ENCODE measurements around the gene CEACAM19.
"Not testable (repeated sequence)": the region's sequence is repeated elsewhere in the genome, so short reads cannot be mapped to it uniquely, and the experiment has no call there.

CEACAM19 gene, protein sequence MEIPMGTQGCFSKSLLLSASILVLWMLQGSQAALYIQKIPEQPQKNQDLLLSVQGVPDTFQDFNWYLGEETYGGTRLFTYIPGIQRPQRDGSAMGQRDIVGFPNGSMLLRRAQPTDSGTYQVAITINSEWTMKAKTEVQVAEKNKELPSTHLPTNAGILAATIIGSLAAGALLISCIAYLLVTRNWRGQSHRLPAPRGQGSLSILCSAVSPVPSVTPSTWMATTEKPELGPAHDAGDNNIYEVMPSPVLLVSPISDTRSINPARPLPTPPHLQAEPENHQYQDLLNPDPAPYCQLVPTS

DNA sequence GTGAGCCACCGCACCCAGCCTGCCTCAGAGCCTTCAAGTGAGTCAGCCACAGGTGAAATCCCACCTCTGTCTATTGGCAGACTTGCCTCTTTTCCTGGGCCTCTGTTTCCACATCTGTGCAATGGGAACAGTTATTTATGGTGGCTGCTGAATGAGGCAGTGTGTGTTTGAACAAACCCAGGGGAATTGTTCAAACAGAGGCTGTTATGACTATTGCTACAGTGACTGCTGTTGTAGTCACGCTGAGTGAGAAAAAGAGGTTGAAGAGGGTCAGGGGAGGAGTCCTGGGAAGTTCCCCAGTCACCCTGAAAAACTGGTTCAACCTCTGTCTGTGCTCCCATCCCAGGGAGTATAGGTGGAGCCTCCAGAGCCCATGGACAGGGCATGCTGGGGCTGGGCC lies at the start of gene CEACAM19:
CEACAM19 (plus strand) TSS at position 83 of the 400 bp plus-strand sequence. CDS start 450 bp downstream, outside the sequence.
- no peak for DNase-seq (ENCODE audit: low spot score)

DNA sequence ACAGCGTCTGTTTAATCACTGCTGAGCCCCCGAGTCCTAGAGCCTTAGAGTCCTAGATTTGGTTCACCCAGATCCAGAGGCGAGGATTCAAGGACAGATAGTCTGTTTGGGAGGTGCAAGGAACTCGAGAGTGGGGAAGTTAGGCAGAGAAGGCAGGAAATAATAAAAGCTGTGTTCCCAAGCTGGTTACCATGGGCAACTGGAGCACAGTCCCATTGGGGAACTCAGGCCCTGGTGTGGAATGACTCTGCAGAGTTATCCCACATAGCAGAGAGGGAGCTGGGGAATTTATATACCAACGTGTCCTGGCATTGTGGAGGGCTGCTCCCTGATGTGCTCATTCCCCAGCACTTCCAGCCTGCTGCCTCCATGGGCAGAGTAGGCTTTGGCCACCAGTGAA lies 48.2 kb upstream of the CEACAM19 start:
- DNase-seq (ENCODE audit: low spot score): no peak

DNA sequence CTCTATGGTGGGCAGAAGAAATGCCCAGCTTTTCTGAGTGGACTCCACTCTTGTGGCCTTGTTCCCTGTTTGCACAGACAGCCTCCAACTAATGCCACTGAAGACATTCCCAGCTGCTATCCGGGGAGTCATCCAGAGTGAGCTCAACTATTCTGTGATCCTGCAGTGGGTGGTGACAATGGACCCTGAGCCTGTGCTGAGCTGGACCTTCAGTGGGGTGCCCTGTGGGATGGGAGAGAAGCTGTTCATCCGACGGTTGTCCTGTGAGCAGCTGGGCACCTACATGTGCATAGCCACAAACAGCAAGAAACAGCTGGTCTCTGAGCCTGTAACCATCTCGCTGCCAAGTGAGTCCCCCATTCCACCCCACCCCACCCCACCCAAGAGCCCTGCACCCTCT lies 47.7 kb upstream of the CEACAM19 start:
- DNase-seq (ENCODE audit: low spot score): no peak

DNA sequence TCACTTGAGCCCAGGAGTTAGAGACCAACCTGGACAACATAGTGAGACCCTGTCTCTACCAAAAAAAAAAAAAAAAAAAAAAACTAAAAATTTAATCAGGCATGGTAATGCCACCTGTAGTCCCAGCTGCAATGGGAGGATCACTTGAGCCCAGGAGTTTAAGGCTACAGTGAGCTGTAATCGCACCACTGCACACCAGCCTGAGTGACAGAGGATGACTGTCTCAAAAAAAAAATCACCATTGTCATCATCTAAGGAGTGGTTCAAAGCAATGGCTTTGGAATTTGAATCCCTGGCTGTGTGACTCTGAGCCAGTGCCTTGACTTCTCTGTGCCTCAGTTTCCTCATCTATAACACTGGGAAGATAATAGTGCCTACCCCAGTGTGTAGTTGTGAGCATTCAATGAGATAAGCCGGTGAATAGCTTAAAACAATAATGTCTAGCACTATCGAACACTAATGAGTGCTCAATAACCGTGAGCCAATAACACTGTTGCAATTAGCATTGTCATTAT lies 46.4 kb upstream of the CEACAM19 start:
- no peak for DNase-seq (ENCODE audit: low spot score)

DNA sequence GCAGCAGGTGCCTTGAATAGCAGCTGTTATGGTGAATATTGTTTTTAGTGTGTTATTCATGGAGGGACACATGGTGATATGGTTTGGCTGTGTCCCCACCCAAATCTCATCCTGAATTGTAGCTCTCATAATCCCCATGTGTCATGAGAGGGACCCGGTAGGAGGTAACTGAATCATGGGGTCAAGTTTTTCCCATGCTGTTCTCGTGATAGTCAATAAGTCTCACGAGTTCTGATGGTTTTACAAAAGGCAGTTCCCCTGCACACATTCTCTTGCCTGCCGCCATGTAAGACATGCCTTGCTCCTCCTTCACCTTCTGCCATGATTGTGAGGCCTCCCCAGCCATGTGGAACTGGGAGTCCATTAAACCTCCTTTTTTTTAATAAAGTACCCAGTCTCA lies 45.6 kb upstream of the CEACAM19 start:
- not testable (repeated sequence) for DNase-seq (ENCODE audit: low spot score)

DNA sequence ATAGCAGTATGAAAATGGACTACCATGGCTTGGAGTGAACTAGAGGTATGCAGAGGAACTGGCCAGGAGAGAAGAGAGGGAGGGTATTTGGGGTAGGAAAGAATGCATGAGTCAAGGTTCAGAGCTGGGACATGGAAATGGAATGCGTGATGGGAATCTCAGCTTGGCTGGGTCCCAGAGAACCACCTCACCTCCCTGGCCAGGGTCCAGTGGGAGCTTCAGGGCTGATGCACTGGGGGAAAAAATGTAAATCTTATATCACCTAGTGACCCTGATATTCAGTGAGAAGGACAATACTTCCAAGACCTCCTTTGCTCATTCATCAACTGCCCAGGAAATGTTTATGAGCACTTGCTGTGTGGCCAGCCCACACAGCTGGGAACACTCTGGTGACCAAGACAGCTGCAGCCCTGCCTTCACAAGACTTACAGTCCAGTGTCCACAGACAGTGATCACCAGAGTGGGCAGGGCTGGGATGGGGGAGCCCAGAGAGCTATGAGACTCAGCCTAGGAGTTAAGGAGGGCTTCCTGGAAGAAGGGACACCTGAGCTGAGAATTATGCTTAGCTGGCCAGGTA lies 45.1 kb upstream of the CEACAM19 start:
- DNase-seq (ENCODE audit: low spot score): peak; percentile 46

DNA sequence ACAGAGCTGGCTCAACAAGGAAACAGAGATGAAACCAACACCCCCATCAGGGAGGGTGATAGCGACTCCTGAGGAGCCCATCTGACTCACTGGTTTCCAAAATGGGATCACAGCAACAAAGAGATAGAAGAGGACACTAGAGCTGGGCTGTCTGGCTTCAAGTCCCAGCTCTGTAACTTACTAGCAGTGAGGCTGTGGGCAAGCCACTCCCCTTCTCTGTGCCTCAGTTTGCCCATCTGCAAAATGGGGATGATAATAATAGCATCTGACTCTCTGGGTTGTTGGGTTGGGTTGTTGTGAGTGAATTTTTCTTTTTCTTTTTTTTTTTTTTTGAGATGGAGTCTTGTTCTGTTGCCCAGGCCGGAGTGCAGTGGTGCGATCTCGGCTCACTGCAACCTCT lies 43.7 kb upstream of the CEACAM19 start:
- DNase-seq (ENCODE audit: low spot score): no peak

DNA sequence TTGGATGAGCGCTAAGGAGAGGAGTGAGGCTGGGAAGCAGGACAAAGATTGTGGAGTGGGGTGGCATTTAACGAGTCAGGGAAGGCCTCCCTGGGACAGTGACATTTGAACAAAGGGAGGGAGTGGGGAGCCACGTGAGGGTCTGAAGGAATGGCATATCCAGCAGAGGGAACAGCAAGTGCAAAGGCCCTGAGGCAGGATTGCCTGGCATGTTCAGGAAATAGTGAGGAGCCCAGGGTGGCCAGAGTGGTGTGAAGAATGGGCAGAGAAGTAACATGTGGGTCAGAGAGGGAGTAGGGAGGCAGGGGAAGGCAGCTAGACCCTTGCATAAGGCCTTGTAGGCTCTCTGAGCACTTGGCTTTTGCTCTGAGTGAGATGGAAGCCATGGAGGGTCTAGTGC lies 42.5 kb upstream of the CEACAM19 start:
- DNase-seq (ENCODE audit: low spot score): no peak

DNA sequence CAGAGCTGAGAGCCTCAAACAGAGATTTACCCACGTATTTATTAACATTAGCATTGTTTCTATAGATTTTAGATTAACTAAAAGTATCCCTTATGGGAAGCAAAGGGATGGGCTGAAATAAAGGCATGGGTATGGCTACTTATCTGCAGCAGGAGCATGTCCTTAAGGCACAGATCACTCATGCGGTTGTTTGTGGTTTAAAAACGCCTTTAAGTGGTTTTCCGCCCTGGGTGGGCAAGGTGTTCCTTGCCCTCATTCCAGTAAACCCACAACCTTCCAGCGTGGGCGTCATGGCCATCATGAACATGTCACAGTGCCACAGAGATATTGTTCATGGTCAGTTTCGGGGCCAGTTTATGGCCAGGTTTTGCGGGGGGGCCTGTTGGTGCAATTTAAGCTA lies 39.7 kb upstream of the CEACAM19 start:
- DNase-seq (ENCODE audit: low spot score): not testable (repeated sequence)

DNA sequence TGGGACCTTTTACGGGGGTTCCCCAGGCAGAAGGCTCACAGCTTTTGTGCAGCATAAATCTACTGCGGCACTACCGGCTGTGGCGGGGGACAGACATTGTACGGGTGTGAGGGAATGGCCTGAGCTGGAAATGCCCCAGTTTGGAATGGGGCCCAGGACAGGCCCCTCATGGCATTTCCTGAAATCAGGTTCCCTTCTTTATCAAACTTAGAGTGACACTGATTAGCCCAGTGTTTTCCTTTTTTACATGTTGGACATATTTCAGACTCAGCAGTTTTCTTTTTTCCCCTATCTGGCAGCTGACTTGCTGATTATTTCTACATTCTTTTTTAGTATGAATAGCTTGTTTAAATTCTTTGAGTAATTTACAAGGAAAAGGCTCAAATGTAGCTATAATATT lies 37.2 kb upstream of the CEACAM19 start:
- not testable (repeated sequence) for DNase-seq (ENCODE audit: low spot score)

DNA sequence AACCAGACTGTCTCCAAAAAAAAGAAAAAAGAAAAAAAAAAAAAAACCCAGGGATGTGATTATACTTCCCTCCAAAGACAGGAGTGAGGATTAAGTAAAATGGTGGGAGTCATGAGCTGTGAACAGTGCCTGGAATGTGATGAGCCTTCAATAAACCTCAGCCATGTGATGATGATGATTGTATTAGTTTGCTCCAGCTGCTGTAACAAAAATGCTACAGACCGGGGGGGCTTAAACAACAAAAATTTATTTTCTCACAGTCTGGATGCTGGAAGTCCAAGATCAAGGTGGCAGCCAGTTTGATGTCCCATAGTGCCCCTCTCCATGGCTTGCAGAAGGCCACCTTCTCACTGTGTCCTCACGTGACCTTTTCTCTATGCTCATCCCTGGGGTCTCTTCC lies 36.5 kb upstream of the CEACAM19 start:
- DNase-seq (ENCODE audit: low spot score): no peak

DNA sequence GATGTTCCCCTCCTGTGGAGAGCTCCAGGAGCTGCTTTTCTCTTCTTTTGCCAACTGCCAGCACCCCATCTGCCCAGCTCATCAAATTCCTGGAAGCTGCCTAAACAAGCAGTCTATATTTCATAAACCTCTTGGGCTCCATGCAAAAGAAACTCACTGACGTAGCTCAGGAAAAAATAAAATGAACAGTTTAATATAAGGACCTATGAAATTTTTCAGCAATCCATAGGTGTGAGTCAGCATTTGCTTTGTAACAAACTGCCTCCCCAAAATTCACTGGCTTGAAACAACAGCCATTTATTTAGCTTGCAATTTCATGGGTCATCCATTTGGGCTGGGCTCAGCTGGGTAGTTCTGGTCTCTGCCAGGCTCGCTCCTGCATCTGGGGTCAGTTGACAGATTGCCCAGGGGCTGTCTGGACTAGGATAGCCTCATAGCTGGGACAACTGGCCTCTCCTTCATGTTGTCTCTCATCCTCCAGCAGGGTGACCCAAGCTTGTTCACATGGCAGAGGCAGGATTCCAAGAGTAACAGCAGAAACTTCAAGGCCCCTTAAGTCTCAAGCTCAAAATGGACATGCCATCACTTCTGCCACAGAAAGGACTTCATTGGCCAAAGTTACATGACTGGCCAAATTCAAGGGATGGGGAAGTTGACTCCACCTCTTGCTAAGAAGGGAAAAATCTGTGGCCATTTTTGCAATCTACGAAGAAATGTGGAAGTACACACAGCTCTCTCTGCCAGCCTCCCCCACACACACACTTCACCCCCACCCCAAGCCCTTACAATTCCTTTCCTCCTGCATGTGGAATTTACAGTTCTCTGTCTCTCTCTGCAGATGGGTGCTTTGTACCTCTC lies 35.5 kb upstream of the CEACAM19 start:
- no peak for DNase-seq (ENCODE audit: low spot score)

DNA sequence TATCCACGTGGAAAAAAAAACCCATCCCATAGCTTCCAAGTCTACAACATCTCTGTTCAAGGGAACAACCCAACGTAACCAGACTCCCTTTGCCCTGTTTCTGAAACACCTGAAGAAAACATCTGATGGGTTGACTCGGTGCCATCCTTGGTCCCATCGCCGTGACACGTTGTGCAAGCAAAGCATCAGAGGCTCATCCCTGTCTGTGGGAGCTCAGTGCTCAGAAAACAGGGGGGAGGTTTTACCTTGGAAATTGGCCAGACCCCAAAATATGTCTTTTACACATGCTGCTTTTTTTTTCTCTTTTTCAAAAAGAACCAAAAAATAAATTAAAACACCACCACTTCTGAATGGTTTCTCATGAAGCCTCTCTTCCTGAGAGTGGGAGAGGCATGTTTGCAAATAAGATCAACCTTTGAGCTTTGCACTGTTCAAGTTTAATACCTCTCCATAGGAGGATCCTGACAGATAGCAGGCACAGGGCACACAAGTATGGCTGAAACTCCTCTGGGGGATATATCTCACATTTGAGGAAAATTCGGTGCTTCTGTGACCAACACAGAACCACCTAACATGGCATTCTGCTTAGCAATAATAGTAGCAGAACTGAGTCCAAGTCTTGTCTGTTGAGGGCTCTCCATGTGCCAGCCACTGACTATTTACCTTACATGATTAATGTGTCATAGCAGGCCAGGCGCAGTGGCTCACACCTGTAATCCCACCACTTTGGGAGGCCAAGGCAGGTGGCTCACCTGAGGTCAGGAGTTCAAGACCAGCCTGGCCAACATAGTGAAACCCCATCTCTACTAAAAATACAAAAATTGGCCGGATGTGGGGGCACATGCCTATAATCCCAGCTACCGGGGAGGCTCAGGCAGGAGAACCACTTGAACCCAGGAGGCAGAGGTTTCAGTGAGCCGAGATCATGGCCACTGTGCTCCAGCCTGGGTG lies 34.6 kb upstream of the CEACAM19 start:
- no peak for DNase-seq (ENCODE audit: low spot score)

DNA sequence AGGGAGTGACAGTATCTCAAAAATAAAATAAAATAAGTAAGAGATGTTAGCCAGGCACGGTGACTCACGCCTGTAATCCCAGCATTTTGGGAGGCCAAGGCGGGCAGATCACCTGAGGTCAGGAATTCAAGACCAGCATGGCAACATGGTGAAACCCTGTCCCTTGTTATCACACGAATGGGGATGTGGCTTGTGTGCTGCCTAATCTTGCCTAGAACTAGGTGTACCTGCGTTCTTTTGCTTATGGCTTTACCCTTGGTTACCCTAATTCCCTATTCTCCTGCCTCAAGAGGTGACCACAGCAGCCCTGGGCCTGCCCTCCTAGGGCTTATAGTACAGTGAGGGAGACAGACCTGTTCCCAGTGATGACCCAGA lies 33.9 kb upstream of the CEACAM19 start:
- no peak for DNase-seq (ENCODE audit: low spot score)

DNA sequence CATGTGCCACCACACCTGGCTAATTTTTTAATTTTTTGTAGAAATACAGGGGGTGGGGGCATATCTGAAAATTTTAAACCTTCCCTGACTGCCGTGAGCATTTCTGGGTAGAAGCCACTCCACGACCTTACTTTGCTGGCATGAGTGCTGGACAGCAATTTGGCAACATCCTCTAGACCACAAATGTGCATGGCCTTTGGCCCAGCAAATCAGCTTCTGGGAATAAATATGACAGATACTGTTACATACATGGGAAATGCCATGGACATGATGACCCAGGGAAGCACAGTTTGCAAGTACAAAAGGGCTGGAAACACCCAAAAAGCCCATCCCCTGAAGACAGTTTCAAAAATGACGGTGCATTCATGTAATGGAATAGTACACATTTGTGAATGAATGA lies 30.8 kb upstream of the CEACAM19 start:
- no peak for DNase-seq (ENCODE audit: low spot score)

DNA sequence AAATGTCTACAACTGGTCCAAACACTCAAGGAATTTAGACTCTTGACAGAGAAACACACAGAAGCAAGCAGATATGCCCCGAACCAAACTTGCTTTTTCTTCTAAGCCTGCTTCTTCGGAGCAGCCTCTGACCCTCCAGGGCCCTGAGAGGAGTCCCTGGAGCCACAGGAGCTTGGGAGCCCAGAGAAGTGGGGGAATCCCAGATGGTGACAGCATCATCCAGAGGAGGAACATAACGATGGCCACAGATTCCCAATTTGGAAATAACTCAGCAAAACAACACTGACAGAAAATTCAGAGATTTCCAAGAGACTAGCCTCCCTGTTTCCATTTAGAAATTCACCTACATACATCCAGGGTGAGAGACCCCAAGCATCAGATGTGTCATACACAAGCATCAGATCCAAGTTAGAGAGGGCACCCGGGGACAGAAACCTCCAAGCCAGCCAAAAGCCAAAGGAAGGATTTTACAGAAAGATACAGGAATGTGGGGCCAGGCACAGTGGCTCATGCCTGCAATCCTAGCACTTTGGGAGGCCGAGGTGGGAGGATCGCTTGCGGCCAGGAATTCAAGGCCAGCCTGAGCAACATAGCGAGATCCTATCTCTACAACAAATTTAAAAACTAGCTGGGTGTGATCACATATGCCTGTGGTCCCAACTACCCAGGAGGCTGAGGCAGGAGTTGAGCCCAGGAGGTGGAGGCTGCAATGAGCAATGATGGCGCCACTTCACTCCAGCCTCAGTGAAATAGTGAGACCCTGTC lies 29.6 kb upstream of the CEACAM19 start:
- DNase-seq (ENCODE audit: low spot score): no peak

DNA sequence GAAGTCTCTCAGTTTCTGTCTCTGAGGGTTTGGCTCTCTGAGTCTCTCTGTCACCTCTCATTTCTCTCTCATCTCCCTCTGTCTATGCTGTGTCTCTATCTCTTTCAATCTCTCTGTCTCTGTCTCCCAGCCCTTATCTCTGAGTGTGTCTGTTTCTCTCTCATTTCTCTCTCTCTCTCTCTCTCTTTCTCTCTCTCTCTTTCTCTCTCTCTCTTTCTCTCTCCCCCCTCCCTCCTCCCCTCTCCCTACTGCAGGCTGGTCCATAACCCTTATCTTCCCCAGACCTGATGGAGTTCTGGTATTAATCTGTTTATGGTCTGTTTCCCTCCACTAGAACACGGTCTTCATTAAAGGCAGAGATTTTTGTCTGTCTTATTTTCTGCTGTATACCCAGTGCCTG lies 28.9 kb upstream of the CEACAM19 start:
- DNase-seq (ENCODE audit: low spot score): no peak

DNA sequence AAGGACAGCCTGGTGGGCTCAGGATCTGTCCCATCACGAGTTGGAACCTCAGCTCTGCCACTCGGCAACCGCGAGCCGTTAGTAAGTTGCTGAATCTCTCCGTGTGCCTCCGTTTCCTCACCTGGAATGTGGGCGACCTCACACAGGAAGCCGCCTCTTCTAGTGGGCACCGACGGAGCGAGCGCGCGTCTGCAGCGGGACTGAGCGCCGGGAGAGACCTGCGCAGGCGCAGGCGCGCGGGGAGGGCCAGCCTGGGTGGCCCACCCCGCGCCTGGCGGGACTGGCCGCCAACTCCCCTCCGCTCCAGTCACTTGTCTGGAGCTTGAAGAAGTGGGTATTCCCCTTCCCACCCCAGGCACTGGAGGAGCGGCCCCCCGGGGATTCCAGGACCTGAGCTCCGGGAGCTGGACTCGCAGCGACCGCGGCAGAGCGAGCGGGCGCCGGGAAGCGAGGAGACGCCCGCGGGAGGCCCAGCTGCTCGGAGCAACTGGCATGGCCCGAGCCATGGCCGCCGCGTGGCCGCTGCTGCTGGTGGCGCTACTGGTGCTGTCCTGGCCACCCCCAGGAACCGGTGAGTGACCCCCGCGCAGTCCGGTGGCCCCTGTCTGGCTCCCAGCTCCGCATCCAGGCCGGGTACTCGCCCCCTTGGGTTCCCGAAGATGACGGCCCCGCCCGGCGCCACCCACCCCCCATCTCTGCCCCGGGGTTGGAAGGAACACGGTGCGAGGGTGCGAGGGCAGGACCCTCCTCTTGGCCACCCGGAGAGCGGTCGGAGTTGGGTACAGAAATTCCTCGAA lies 27.5 kb upstream of the CEACAM19 start, which contains the start of gene PVR:
PVR (plus strand) TSS at position 306 of the 797 bp plus-strand sequence; CDS start at position 493, 187 bp downstream.
- peak; percentile 92 for DNase-seq (ENCODE audit: low spot score)

DNA sequence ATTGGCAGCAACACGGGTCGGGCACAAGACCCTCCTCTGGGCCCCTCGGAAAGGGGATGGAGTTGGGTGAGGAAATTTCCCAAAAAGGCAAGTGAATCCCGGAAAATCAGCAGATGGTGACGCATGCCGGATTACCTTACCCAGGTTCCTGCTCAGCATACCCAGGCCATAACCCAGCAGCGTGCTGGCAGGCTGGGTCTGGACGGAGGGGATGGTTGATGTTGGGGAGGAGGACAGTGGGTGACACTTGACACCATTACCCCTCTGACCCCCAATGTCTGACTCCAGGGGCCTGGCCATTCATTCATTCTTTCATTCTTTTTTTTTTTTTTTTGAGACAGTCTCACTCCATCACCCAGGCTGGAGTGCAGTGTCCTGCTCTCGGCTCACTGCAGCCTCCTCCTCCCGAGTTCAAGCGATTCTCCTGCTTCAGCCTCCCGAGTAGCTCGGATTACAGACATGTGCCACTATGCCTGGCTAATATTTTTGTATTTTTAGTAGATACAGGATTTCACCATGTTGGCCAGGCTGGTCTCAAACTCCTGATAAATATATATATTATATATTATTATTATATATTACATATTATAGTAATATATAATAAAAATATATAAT lies 26.8 kb upstream of the CEACAM19 start:
- peak; percentile 74 for DNase-seq (ENCODE audit: low spot score)
